Measurements from ENCODE around the gene LMTK3. TPM values are rescaled to one million over a fixed set of nuclear protein-coding genes. Genes with fewer than 3 reads are reported as not detected.

LMTK3 gene
- total RNA-seq, 4 donors from 2014 or later, result 2.1 to 7.8 (median 2.8) TPM

DNA sequence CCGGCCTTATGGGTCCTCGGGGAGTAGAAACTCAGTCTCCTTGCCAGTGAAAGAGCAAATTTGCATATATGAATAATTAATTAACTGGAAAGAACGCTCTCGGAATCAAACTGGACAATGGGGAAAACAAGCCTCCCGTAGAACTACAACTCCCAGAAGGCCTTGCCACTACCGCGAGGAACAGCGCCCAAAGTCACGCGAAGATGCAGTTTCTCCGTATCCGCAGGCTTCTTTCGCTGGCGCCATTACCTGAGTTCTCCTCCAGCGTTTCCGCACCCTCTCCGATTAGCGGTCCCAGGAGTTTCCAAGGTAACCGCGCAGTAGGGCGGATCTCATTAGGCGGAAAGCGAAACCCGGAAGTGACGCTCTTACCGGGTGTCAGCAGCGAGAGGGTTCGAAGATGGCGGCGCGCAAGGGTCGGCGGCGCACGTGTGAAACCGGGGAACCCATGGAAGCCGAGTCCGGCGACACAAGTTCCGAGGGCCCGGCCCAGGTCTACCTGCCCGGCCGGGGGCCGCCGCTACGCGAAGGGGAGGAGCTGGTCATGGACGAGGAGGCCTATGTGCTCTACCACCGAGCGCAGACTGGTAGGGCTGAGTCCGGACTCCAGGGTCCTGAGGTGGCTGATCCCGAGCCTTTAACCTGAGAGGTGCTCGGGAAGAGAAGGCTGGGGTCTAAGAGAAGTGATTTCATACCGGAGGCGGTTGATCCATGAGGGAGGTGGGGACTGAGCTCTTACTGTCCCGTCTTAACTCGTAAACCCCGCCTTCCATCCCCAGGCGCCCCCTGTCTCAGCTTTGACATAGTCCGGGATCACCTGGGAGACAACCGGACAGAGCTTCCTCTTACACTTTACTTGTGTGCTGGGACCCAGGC, 65.8 kb downstream of the LMTK3 start, which contains the start of gene GRWD1:
GRWD1 (plus strand) TSS at position 378 of the 876 bp plus-strand sequence; CDS start at position 401, 23 bp downstream.
- H3K9me3 ChIP-seq, result no peaks in the 10 kb centered on the region
- 0% methylated on average over 20 to 21 of the region's 61 CpGs for WGBS, 2 donors
- peaks cover 0 to 39% (median 2%) of the 10 kb centered on the region in 4 donors for H3K27me3 ChIP-seq
- H3K4me3 ChIP-seq, result peak within 1 kb of the TSS; percentile 78 to 93 (median 84)
- intact Hi-C loops (cut with DNase I), result no loop called here
- peak in 3 of 4 donors; percentile 10 to 52 (median 44) for TF ChIP-seq POLR2A (IDR thresholded peaks at IDR 0.05)
- TF ChIP-seq, protein P1, sequence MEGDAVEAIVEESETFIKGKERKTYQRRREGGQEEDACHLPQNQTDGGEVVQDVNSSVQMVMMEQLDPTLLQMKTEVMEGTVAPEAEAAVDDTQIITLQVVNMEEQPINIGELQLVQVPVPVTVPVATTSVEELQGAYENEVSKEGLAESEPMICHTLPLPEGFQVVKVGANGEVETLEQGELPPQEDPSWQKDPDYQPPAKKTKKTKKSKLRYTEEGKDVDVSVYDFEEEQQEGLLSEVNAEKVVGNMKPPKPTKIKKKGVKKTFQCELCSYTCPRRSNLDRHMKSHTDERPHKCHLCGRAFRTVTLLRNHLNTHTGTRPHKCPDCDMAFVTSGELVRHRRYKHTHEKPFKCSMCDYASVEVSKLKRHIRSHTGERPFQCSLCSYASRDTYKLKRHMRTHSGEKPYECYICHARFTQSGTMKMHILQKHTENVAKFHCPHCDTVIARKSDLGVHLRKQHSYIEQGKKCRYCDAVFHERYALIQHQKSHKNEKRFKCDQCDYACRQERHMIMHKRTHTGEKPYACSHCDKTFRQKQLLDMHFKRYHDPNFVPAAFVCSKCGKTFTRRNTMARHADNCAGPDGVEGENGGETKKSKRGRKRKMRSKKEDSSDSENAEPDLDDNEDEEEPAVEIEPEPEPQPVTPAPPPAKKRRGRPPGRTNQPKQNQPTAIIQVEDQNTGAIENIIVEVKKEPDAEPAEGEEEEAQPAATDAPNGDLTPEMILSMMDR (IDR thresholded peaks at IDR 0.05), result peak in 1 of 6 experiments; percentile 1
- H3K4me1 ChIP-seq, result peaks cover 20 to 43% (median 22%) of the 10 kb centered on the region in 3 donors
- peak within 1 kb of the TSS; percentile 84 to 90 (median 88) for H3K27ac ChIP-seq
- H3K36me3 ChIP-seq, result peaks cover 0 to 39% (median 12%) of the 10 kb centered on the region in 3 donors
- peak; percentile 83 for DNase-seq

DNA sequence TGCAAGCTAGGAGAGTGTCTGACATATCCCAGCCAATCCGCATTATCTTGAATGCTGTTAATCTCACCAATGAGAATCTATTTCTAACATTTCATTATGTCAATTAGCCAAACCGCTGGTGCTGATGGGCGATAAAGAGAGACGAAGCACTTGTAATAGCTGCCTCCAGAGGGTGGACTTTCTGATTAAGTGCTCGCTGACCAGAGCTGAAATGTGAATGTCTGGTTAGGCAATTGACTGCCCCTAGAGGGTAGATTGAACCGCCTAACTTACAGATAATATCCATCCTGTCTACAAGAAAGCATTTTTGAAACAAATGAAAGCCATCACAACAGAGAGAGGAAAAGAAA, 66.4 kb downstream of the LMTK3 start:
- no peak for DNase-seq
- Histone ChIP-seq H3K36me3 (peaks cover 0 to 33% (median 6%) of the 10 kb centered on the region in 3 donors), H3K4me3 (peak overlapping the region; percentile 78 to 93 (median 84)), H3K27me3 (peaks cover 0 to 45% (median 2%) of the 10 kb centered on the region in 4 donors), H3K27ac (peak overlapping the region; percentile 84 to 90 (median 88)), H3K9me3 (no peaks in the 10 kb centered on the region), H3K4me1 (peaks cover 20 to 43% (median 22%) of the 10 kb centered on the region in 3 donors)
- intact Hi-C loops (cut with DNase I), result no loop called here
- WGBS, 2 donors, result 1% methylated on average over 6 of the region's 6 CpGs
- TF ChIP-seq, protein P1 (IDR thresholded peaks at IDR 0.05), result peak in 5 of 6 experiments; percentile 24 to 62 (median 48)
- no peak for TF ChIP-seq POLR2A (IDR thresholded peaks at IDR 0.05)

GRCh38 chr19:48444936-48445200, 66.8 kb downstream of the LMTK3 start:
- intact Hi-C loops (cut with DNase I), result no loop called here
- Histone ChIP-seq H3K9me3 (no peaks in the 10 kb centered on the region), H3K27ac (peak overlapping the region; percentile 84 to 90 (median 88)), H3K27me3 (peaks cover 0 to 48% (median 2%) of the 10 kb centered on the region in 4 donors), H3K36me3 (peaks cover 0 to 29% (median 2%) of the 10 kb centered on the region in 3 donors), H3K4me3 (peak overlapping the region; percentile 78 to 93 (median 84)), H3K4me1 (peaks cover 20 to 43% (median 22%) of the 10 kb centered on the region in 3 donors)
- TF ChIP-seq POLR2A (IDR thresholded peaks at IDR 0.05), result no peak
- TF ChIP-seq, protein P1 (IDR thresholded peaks at IDR 0.05), result no peak
- no peak for DNase-seq
- WGBS, 2 donors, result 22 to 25% methylated on average over 3 of the region's 3 CpGs

- H3K27ac ChIP-seq, result peak overlapping the region in 2 of 4 donors; percentile 88 to 90
- peaks cover 0 to 53% (median 2%) of the 10 kb centered on the region in 4 donors for H3K27me3 ChIP-seq
- H3K9me3 ChIP-seq, result no peaks in the 10 kb centered on the region
- peaks cover 20 to 43% (median 22%) of the 10 kb centered on the region in 3 donors for H3K4me1 ChIP-seq
- H3K4me3 ChIP-seq, result peak overlapping the region; percentile 2 to 93 (median 82)
- WGBS, 2 donors, result 27 to 28% methylated on average over 13 to 16 of the region's 38 CpGs
- DNase-seq, result no peak
- intact Hi-C loops (cut with DNase I), result no loop called here
- no peak for TF ChIP-seq POLR2A (IDR thresholded peaks at IDR 0.05)
- TF ChIP-seq, protein P1 (IDR thresholded peaks at IDR 0.05), result no peak
- peaks cover 0 to 24% (median 0%) of the 10 kb centered on the region in 3 donors for H3K36me3 ChIP-seq
Measured at GRCh38 chr19:48444129-48444935, 67.3 kb downstream of the LMTK3 start.
